WTC11 (cell line): Measurements from ENCODE around the gene LRP1. TPM values are rescaled to one million over a fixed set of nuclear protein-coding genes. Genes with fewer than 3 reads are reported as not detected.

Source experiments
- ATAC-seq: fragments of 200-7000 bp; cut with Tn5 transposase; 2 replicates; pipeline ENCODE4 v1.10.0; 2021; ENCODE audit warnings: mild to moderate bottlenecking, moderate library complexity
- CTCF ChIA-PET: fragments of 300-600 bp; sonication (Branson Sonifier 250); formaldehyde crosslinking; loops from one replicate; lab custom pipeline; 2021; ENCODE audit warnings: antibody characterized with exemption; lab: Charles Lee
- POLR2A ChIA-PET: fragments of 350-600 bp; sonication (Branson Sonifier 250); formaldehyde crosslinking; loops from one replicate; lab custom pipeline; 2021; ENCODE audit warnings: antibody characterized with exemption; lab: Charles Lee
- DNase-seq: peaks from one replicate; pipeline ENCODE4 v3.0.0; 2021; ENCODE audit warnings: low spot score
- H3K27ac Mint-ChIP-seq: 2 replicates; pipeline ENCODE4 v1.8.0; 2021; ENCODE audit warnings: mixed read lengths
- H3K27me3 Mint-ChIP-seq: 2 replicates; pipeline ENCODE4 v1.8.0; 2021; ENCODE audit warnings: low read depth, mild to moderate bottlenecking, moderate library complexity, mixed read lengths
- H3K36me3 Mint-ChIP-seq: 2 replicates; pipeline ENCODE4 v1.8.0; 2021; ENCODE audit warnings: mixed read lengths
- H3K4me1 Mint-ChIP-seq: 2 replicates; pipeline ENCODE4 v1.8.0; 2022; ENCODE audit warnings: mixed read lengths
- H3K4me3 Mint-ChIP-seq: 2 replicates; pipeline ENCODE4 v1.8.0; 2021; ENCODE audit warnings: mild to moderate bottlenecking, moderate library complexity, mixed read lengths
- H3K9me3 Mint-ChIP-seq: 2 replicates; pipeline ENCODE4 v1.8.0; 2021; ENCODE audit warnings: mixed read lengths
- ATF3 ChIP-seq: sonication (generic); formaldehyde crosslinking; conservative IDR thresholded peaks from 2 replicates; pipeline ENCODE4 v1.8.1; 2022; ENCODE audit warnings: mild to moderate bottlenecking, missing genetic modification reagents
- CREB1 ChIP-seq: sonication (generic); formaldehyde crosslinking; IDR thresholded peaks from 2 replicates; pipeline ENCODE4 v1.8.0; 2023; ENCODE audit warnings: mild to moderate bottlenecking, missing genetic modification reagents
- FOXP4 ChIP-seq: sonication (generic); formaldehyde crosslinking; IDR thresholded peaks from 2 replicates; pipeline ENCODE4 v1.8.0; 2022; ENCODE audit warnings: mild to moderate bottlenecking, missing genetic modification reagents
- NFATC4 ChIP-seq: fragments of 250-450 bp; sonication (Bioruptor Pico); IDR thresholded peaks from 2 replicates; pipeline ENCODE4 v1.9.0; 2021; ENCODE audit warnings: mild to moderate bottlenecking
- NR3C1 ChIP-seq: sonication (generic); formaldehyde crosslinking; conservative IDR thresholded peaks from 2 replicates; pipeline ENCODE4 v1.8.1; 2023; ENCODE audit warnings: low read depth, mild to moderate bottlenecking, missing genetic modification reagents
- SP1 ChIP-seq: sonication (generic); formaldehyde crosslinking; conservative IDR thresholded peaks from 2 replicates; pipeline ENCODE4 v1.8.1; 2022; ENCODE audit warnings: missing genetic modification reagents
- ZBTB21 ChIP-seq: sonication (generic); formaldehyde crosslinking; IDR thresholded peaks from 2 replicates; pipeline ENCODE4 v1.8.1; 2023; ENCODE audit warnings: mild to moderate bottlenecking, missing genetic modification reagents, borderline replicate concordance
- ZBTB43 ChIP-seq: sonication (generic); formaldehyde crosslinking; IDR thresholded peaks from 2 replicates; pipeline ENCODE4 v1.8.1; 2023; ENCODE audit warnings: mild to moderate bottlenecking, missing genetic modification reagents
- ZNF138 ChIP-seq: sonication (generic); formaldehyde crosslinking; conservative IDR thresholded peaks from 2 replicates; pipeline ENCODE4 v1.8.1; 2022; ENCODE audit warnings: mild to moderate bottlenecking, moderate library complexity, missing genetic modification reagents
- ZNF219 ChIP-seq: sonication (generic); formaldehyde crosslinking; IDR thresholded peaks from 2 replicates; pipeline ENCODE4 v1.8.0; 2023; ENCODE audit warnings: missing genetic modification reagents, mild to moderate bottlenecking, borderline replicate concordance
- ZNF423 ChIP-seq: fragments of 250-450 bp; sonication (Bioruptor Pico); IDR thresholded peaks from 2 replicates; pipeline ENCODE4 v2.1.2; 2022; ENCODE audit warnings: mild to moderate bottlenecking, moderate library complexity
- ZNF425 ChIP-seq: fragments of 250-450 bp; sonication (Bioruptor Pico); conservative IDR thresholded peaks from 2 replicates; pipeline ENCODE4 v1.9.0; 2021; ENCODE audit warnings: mild to moderate bottlenecking
- total RNA-seq: library from RNA; stranded (reverse); gene quantifications from 3 replicates; pipeline ENCODE4 v1.2.3, GENCODE V29; 2021
- TF ChIP-seq, protein P1 (sequence below): fragments of 250-450 bp; sonication (Bioruptor Pico); IDR thresholded peaks from 2 replicates; pipeline ENCODE4 v2.1.2; 2022; ENCODE audit warnings: mild to moderate bottlenecking, moderate library complexity
- TF ChIP-seq, protein P2 (sequence below): sonication (generic); formaldehyde crosslinking; IDR thresholded peaks from 2 replicates; pipeline ENCODE4 v1.8.1; 2023; ENCODE audit warnings: mild to moderate bottlenecking, missing genetic modification reagents
- TF ChIP-seq, protein P3 (sequence below): sonication (generic); formaldehyde crosslinking; IDR thresholded peaks from 2 replicates; pipeline ENCODE4 v1.8.0; 2022; ENCODE audit warnings: mild to moderate bottlenecking, missing genetic modification reagents
- TF ChIP-seq, protein P4 (sequence below): sonication (generic); formaldehyde crosslinking; IDR thresholded peaks from 2 replicates; pipeline ENCODE4 v1.8.1; 2023; ENCODE audit warnings: mild to moderate bottlenecking, missing genetic modification reagents, borderline replicate concordance
- TF ChIP-seq, protein P5 (sequence below): sonication (generic); formaldehyde crosslinking; IDR thresholded peaks from 2 replicates; pipeline ENCODE4 v1.8.1; 2022; ENCODE audit warnings: mild to moderate bottlenecking, missing genetic modification reagents, moderate library complexity, borderline replicate concordance

Gene LRP1
- total RNA-seq, 1 experiment from 2014 or later, result 120 TPM

DNA sequence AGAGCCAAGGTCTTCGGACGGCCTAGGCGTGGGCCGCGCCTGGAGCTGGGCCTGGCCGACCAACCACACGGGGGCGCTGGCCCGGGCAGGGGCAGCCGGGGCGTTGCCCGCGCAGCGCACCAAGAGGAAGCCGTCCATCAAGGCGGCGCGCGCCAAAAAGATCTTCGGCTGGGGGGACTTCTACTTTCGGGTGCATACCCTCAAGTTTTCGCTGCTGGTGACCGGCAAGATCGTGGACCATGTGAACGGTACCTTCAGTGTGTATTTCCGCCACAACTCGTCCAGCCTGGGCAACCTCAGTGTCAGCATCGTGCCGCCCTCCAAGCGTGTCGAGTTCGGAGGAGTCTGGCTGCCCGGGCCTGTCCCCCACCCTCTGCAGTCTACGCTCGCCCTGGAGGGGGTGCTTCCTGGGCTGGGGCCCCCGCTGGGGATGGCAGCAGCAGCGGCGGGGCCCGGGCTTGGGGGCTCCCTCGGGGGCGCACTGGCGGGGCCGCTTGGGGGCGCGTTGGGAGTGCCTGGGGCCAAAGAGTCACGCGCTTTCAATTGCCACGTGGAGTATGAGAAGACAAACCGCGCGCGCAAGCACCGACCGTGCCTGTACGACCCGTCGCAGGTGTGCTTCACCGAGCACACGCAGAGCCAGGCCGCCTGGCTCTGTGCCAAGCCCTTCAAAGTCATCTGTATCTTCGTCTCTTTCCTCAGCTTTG is 96.8 kb downstream of the LRP1 start:
- H3K36me3 Mint-ChIP-seq, result no peaks in the 10 kb centered on the region
- H3K4me1 Mint-ChIP-seq, result peaks cover 62% of the 10 kb centered on the region
- no peak overlapping the region for H3K27ac Mint-ChIP-seq
- peak; percentile 73 for ATAC-seq
- no peaks in the 10 kb centered on the region for H3K9me3 Mint-ChIP-seq
- ChIA-PET CTCF (interaction anchor here (0.6 to 10.4 kb wide), 30 partner anchors 8 to 520 kb away, joined by 3 to 660 read pairs (median 5); partner anchors contain the start of genes GLI1, INHBE, LRP1 and NEMP1), POLR2A (interaction anchor here (0.8 to 7.6 kb wide), 3 partner anchors 12 to 234 kb away, joined by 3 to 97 read pairs (median 8); a partner anchor contains a TSS)
- H3K4me3 Mint-ChIP-seq, result peak overlapping the region; percentile 81
- DNase-seq, result peak; percentile 89
- peaks cover 88% of the 10 kb centered on the region for H3K27me3 Mint-ChIP-seq
- TF ChIP-seq NR3C1 (CRISPR knock-in tag), result no peak
- TF ChIP-seq, protein P1, sequence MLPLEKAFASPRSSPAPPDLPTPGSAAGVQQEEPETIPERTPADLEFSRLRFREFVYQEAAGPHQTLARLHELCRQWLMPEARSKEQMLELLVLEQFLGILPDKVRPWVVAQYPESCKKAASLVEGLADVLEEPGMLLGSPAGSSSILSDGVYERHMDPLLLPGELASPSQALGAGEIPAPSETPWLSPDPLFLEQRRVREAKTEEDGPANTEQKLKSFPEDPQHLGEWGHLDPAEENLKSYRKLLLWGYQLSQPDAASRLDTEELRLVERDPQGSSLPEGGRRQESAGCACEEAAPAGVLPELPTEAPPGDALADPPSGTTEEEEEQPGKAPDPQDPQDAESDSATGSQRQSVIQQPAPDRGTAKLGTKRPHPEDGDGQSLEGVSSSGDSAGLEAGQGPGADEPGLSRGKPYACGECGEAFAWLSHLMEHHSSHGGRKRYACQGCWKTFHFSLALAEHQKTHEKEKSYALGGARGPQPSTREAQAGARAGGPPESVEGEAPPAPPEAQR (CRISPR knock-in tag), result no peak
- TF ChIP-seq ZNF219 (CRISPR knock-in tag), result no peak
- TF ChIP-seq, protein P2, sequence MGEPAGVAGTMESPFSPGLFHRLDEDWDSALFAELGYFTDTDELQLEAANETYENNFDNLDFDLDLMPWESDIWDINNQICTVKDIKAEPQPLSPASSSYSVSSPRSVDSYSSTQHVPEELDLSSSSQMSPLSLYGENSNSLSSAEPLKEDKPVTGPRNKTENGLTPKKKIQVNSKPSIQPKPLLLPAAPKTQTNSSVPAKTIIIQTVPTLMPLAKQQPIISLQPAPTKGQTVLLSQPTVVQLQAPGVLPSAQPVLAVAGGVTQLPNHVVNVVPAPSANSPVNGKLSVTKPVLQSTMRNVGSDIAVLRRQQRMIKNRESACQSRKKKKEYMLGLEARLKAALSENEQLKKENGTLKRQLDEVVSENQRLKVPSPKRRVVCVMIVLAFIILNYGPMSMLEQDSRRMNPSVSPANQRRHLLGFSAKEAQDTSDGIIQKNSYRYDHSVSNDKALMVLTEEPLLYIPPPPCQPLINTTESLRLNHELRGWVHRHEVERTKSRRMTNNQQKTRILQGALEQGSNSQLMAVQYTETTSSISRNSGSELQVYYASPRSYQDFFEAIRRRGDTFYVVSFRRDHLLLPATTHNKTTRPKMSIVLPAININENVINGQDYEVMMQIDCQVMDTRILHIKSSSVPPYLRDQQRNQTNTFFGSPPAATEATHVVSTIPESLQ (CRISPR knock-in tag), result no peak
- no peak for TF ChIP-seq ATF3 (CRISPR knock-in tag)
- TF ChIP-seq, protein P3, sequence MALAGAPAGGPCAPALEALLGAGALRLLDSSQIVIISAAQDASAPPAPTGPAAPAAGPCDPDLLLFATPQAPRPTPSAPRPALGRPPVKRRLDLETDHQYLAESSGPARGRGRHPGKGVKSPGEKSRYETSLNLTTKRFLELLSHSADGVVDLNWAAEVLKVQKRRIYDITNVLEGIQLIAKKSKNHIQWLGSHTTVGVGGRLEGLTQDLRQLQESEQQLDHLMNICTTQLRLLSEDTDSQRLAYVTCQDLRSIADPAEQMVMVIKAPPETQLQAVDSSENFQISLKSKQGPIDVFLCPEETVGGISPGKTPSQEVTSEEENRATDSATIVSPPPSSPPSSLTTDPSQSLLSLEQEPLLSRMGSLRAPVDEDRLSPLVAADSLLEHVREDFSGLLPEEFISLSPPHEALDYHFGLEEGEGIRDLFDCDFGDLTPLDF (CRISPR knock-in tag), result no peak
- TF ChIP-seq SP1 (CRISPR knock-in tag), result peak; percentile 73
- TF ChIP-seq FOXP4, result 0 out of 2 replicates have a peak, but pooled peaks have one; percentile 30
- no peak for TF ChIP-seq CREB1 (CRISPR knock-in tag)
- TF ChIP-seq ZNF138 (CRISPR knock-in tag), result no peak
- no peak for TF ChIP-seq NFATC4 (CRISPR knock-in tag)
- TF ChIP-seq, protein P4, sequence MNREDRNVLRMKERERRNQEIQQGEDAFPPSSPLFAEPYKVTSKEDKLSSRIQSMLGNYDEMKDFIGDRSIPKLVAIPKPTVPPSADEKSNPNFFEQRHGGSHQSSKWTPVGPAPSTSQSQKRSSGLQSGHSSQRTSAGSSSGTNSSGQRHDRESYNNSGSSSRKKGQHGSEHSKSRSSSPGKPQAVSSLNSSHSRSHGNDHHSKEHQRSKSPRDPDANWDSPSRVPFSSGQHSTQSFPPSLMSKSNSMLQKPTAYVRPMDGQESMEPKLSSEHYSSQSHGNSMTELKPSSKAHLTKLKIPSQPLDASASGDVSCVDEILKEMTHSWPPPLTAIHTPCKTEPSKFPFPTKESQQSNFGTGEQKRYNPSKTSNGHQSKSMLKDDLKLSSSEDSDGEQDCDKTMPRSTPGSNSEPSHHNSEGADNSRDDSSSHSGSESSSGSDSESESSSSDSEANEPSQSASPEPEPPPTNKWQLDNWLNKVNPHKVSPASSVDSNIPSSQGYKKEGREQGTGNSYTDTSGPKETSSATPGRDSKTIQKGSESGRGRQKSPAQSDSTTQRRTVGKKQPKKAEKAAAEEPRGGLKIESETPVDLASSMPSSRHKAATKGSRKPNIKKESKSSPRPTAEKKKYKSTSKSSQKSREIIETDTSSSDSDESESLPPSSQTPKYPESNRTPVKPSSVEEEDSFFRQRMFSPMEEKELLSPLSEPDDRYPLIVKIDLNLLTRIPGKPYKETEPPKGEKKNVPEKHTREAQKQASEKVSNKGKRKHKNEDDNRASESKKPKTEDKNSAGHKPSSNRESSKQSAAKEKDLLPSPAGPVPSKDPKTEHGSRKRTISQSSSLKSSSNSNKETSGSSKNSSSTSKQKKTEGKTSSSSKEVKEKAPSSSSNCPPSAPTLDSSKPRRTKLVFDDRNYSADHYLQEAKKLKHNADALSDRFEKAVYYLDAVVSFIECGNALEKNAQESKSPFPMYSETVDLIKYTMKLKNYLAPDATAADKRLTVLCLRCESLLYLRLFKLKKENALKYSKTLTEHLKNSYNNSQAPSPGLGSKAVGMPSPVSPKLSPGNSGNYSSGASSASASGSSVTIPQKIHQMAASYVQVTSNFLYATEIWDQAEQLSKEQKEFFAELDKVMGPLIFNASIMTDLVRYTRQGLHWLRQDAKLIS (CRISPR knock-in tag), result no peak
- TF ChIP-seq, protein P5, sequence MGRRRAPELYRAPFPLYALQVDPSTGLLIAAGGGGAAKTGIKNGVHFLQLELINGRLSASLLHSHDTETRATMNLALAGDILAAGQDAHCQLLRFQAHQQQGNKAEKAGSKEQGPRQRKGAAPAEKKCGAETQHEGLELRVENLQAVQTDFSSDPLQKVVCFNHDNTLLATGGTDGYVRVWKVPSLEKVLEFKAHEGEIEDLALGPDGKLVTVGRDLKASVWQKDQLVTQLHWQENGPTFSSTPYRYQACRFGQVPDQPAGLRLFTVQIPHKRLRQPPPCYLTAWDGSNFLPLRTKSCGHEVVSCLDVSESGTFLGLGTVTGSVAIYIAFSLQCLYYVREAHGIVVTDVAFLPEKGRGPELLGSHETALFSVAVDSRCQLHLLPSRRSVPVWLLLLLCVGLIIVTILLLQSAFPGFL (CRISPR knock-in tag), result no peak
- TF ChIP-seq ZBTB21 (CRISPR knock-in tag), result 0 out of 2 replicates have a peak, but pooled peaks have one; percentile 30
- no peak for TF ChIP-seq ZNF425 (CRISPR knock-in tag)
- no peak for TF ChIP-seq ZNF423 (CRISPR knock-in tag)
- no peak for TF ChIP-seq ZBTB43 (CRISPR knock-in tag)
